CD4-positive, alpha-beta T cell treated with Interleukin-17A for 1 hour (primary cell): ENCODE data around the gene PTP4A2.

Experiments used
- DNase-seq: peaks from one replicate; pipeline ENCODE4 v3.0.0-alpha.2; 2020

The PTP4A2 gene

GRCh38 chr1:31938184-31938975, at the start of gene PTP4A2:
PTP4A2 (minus strand) TSS chr1:31938368; CDS start chr1:31919065, 19,303 bp downstream.
- peak; percentile 91 for DNase-seq

DNA sequence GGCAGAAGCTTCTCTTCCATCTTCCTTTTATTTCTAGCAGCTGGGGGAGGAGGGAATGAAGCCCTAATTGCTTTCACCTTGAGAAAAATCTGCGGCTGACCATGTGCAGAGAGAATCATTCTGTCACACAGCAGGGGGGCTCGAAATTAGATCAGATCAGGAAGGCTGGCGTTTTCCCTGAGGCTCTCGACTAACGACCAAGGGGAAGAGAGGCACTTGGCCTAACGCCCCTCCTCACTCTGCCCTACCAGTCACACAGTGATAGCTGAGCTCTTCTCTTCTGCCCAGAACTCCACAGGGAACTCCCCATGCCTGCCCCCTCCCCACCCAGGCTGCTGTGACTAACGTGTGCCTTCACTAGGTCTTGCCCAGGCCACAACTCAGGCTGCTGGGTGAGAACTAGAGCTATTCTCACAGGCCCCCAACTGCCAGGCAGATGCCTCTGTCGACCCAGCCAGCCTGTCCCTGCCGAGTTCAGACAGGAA, 49.0 kb upstream of the PTP4A2 start:
- no peak for DNase-seq

DNA sequence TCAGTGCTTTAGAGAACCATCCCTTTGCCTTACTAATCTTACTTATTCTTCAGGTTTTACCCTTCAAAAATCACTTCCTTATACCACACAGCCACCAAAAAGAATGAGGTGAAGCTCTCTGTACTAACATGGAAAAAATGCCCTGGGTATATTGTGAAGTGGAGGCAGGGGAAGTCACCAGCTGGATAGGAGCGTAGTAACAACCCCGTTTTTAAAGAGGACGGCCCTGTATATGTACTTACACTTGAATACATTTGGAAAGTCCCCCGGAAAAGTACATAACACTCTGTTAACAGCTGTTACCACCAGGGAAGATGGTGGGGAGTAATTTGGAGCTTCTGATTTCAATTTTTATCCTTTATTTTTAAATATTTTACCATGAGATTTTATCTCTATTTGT, 47.3 kb upstream of the PTP4A2 start:
- DNase-seq: peak; percentile 64

GRCh38 chr1:31984419-31985347, 46.5 kb upstream of the PTP4A2 start:
- DNase-seq: peak; percentile 51

DNA sequence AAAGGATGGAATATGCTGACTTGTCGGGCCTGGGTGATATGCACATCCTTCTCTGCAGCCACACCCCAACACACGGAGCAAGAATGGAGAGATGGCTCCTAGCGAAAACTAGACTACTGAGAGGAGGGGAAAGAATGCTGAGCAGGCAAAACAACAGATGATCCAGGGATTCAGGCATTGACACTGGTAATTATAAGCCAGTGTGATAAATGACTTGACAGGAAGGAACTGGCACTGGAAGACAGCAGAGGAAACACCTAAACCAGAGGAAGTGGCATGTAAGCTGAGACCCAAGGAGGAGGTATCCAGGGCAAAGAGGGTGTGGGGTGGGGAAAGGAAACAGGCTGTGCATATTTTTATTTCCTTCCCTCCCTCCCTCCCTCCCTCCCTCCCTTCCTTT, 43.8 kb upstream of the PTP4A2 start:
- DNase-seq: peak; percentile 71

GRCh38 chr1:31981456-31981839, 43.3 kb upstream of the PTP4A2 start:
- DNase-seq: peak; percentile 20

GRCh38 chr1:31980835-31981455, 42.8 kb upstream of the PTP4A2 start:
- DNase-seq: no peak

GRCh38 chr1:31978843-31979400, 40.8 kb upstream of the PTP4A2 start:
- no peak for DNase-seq

DNA sequence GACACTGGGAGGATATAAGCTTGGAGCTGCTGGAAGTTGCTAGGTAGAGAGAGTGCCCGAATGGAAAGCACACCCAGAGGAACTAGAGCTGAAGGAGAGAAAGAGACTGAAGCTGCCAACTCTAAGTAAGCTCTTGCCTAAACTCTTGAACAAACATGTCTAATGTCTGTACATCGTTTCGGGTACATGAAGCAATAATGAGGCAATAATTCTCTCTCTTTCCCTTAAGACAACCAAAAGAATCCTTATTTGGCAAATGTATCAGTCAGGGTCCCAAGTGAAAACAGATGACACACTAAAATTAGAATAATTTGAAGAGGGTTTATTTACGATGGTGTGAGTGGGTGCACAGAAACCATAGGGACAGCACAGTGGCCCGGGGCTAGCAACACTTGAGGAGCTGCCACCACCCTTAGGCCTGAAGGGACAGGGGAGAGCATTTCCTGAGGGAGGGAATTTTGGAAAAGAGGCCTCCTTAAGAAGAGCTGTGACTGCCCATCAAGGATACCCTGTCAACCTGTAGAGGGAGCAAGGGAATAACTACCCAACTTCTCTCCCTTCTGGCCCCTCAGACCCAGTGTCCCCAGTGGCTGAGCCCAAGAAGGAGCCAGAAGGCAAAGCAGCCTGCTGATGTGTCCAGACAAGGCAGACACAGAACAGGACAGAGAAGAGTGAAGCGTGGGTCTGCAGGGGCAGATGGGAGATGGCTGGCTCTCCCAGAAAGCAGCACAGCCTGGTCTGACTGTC, 39.4 kb upstream of the PTP4A2 start:
- peak; percentile 18 for DNase-seq

- DNase-seq: no peak
Observed at GRCh38 chr1:31976401-31976800, 38.2 kb upstream of the PTP4A2 start.

DNA sequence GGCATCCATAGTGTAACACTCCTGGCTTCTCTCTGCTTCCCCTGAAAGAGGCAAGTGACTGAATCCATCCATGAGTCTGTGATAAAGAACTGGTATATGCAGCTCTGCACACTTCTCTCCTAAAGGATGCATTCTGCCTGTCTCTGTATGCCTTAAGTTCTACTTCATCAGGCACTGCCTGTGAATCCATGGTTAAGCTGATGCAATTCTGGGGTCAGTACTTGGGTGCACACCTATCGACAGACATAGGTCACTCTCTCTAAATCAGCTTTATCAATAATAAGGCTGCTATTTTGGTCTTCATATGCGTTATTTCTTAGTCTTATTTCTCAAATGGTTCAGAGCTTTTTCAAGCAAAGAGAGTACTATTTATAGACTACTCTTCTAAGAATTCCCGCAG, 32.7 kb upstream of the PTP4A2 start:
- DNase-seq: no peak

DNA sequence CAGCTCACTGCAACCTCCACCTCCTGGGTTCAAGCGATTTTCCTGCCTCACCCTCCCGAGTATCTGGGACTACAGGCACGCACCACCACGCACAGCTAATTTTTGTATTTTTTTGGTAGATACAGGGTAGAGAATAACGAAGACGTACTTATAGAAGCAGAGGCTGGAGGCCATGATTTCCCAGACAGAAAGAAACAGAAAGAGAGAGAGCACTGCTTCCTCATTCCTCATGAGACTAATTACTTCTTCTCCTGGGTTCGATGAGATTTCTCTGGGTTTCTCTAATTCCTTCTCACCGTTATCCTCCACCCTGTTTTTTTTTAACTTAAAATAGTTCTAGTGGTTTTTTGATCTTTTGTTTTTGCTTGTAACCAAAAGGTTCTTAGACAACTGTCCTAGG, 23.4 kb upstream of the PTP4A2 start:
- DNase-seq: no peak

DNA sequence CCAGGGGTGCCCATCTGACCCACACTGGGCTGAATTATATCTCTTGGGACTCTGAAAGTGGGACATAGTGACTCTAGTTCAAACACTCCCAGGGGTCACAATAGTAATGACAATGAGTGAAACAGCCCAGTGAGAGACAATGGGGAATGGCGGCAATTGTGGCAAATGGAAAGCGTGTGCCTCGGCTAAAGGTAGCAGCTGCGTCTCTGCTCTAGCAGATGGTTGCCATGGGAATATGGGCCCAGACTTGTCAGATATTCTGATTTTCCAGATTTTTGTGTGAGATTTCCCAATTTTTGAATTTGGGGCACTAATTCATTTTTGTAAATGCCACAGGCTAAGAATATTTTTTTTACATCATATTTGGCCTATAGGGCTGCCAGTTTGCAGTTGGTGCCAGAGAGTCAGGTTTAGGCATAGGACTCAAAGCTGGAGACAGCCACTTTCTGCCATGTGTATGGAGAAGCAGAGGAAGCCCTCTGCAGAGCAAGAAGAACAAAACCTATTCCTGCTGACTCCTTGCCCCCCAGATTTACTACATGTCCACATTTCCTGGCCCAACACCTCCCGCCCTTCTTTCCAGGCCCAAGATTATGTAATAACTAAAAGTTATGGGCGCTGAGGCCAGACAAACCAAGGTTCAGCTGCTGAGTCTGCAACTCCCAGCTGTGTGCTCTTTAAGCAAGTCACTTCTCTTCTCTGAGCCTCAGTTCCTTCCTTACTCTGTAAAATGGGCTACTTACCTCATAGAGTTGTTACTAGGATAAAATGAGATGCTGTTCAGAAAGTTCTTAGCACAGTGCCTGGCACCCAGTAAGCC, 21.6 kb upstream of the PTP4A2 start:
- no peak for DNase-seq

DNA sequence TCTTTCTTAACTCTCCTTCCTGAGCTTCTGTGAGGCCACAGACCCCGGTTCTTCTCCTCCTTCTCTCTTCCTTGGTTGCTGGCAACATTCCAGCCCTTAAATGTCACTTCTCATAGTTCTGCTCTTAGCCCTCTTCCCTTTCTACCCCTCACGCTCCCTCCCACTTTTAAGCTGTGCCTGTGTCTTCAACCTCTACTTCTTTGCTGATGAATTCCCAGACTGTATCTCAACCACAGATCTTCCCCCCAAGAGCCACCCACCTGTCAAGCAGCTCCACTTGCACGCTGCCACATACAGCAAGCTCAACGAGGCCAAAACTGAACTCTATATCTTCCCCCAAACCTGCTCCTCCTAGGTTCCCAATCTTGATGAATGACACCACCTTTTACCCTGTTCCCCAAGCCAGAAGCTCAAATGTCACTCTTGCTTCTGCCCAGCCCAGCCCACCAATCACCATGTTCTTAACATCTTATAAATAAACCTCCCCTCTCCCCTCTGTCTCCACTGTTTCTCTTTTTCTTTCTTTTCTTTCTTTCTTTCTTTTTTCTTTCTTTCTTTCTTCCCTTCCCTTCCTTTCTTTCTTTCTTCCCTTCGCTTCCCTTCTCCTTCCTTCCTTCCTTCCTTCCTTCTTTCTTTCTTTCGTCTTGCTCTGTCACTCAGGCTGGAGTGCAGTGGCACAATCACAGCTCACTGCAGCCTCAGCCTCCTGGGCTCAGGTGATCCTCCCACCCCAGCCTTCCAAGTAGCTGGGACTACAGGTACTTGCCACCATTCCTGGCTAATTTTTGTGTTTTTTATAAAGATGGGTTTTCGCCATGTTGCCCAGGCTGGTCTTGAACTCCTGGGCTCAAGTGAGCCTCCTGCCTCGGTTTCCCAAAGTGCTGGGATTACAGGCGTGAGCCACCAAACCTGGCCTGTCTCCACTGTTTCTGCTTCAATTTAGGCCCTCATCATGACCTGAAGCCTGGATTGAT, 19.8 kb upstream of the PTP4A2 start:
- DNase-seq: peak; percentile 50

DNA sequence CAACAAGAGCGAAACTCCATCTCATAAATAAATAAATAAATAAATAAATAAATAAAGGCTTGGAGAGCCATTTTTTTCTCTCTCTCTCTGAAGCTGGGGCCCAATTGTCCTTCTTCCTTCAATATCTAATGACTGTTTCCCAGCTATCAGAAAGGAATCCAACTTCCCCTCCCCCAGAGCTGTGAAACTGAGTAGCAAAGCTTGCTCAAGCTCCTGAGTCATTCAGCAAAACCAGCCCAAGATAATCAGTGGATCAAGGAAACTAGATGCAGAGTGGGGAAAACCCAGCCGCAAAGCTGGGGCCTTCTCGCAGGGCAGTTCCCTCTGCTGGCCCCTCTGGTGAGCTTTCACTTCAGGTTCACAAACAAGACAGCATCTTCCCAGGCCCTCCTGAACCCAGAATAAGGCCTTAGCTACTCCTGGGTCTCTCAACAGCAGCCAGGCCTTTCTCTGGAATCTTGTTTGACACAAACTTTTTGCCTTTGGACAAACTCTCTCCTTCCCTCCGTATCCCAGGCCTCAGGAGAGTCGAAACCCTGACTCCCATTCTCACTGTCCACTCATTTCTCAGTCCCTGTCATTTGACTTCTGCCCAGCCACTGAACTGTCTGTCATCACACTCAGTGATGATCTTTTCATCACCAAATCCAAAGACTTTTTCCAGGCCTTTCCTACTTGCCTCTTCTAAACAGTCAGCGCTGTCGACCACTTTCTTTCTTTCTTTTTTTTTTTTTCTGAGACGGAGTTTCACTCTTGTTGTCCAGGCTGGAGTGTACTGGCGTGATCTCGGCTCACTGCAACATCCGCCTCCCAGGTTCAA, 18.0 kb upstream of the PTP4A2 start:
- DNase-seq: peak; percentile 89

- peak; percentile 26 for DNase-seq
Observed at GRCh38 chr1:31954607-31955283, 16.6 kb upstream of the PTP4A2 start.

DNA sequence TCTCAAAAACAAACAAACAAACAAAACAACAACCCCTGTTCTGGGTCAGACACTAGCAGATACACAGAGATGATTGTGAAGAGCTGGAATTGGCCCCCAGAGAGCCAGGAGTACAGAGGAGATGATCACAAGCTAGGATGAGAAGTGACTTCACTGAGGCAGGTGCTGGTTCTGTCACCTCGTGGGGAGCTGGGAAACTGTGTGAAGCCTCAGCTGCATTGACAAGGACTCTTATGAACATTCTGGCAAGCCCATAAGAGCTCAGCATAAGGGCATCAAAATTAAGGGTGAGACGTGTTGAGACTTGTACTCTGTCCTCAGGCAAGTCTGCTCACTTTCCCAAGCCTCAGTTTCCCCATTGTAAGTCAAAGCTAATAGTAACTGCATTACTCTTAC, 14.7 kb upstream of the PTP4A2 start:
- DNase-seq: no peak

GRCh38 chr1:31951276-31951675, 13.1 kb upstream of the PTP4A2 start:
- DNase-seq: no peak

DNA sequence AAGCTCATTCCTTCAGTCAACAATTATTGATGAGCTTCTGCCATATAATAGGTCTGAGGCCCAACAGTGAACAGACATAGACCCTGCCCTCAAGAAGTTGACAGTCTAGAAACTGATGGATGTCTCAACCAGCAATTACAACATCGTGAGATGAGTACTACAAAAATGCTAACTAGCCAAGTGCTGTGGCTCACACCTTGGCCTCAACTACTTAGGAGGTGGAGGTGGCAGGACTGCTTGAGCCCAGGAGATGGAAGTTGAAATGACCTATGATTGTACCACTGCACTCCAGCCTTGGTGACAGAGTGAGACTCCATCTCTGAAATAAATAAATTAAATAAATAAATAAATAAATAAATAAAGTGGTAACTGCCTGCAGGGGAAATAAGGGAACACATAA, 11.7 kb upstream of the PTP4A2 start:
- no peak for DNase-seq
